ENCODE measurements around the gene MSI2.

GRCh38 chr17:57344261-57344660 is 87.9 kb downstream of the MSI2 start:
- TF ChIP-seq EZH2 (IDR thresholded peaks at IDR 0.05; ENCODE audit: borderline replicate concordance, low read depth, low read length) (no peak), PBX2 (CRISPR knock-in tag; IDR thresholded peaks at IDR 0.05; ENCODE audit: low read depth) (no peak), PBX2 (tag; conservative IDR thresholded peaks at IDR 0.05; ENCODE audit: low read depth) (no peak), ARNT (IDR thresholded peaks at IDR 0.05) (no peak), TEAD1 (CRISPR knock-in tag; IDR thresholded peaks at IDR 0.05) (no peak), MXI1 (IDR thresholded peaks at IDR 0.05; ENCODE audit: low read depth, low read length) (no peak), SRSF7 (optimal IDR thresholded peaks at IDR 0.05; ENCODE audit: low read depth, low read length) (no peak), ZNF121 (CRISPR knock-in tag; conservative IDR thresholded peaks at IDR 0.05) (no peak), ZNF124 (CRISPR knock-in tag; IDR thresholded peaks at IDR 0.05) (no peak), POLR2AphosphoS5 (IDR thresholded peaks at IDR 0.05; ENCODE audit: control insufficient read depth, insufficient read depth, low read depth, low read length) (no peak), TAF1 (IDR thresholded peaks at IDR 0.05; ENCODE audit: control insufficient read depth, extremely low read depth, insufficient read depth, low read length, severe bottlenecking) (no peak), MLX (CRISPR knock-in tag; conservative IDR thresholded peaks at IDR 0.05) (no peak), ATF3 (IDR thresholded peaks at IDR 0.05) (no peak), ATF3 (CRISPR knock-in tag; conservative IDR thresholded peaks at IDR 0.05) (no peak), HDAC2 (IDR thresholded peaks at IDR 0.05) (no peak), XRCC4 (IDR thresholded peaks at IDR 0.05; ENCODE audit: extremely low read depth, insufficient read depth, insufficient read length) (no peak)

Data from K562 (cell line).